ENCODE results near the gene CGRRF1. TPM values are rescaled to one million over a fixed set of nuclear protein-coding genes. Genes with fewer than 3 reads are reported as not detected.

The CGRRF1 gene
- total RNA-seq, 1 donor from 2014 or later: 16.7 TPM

DNA sequence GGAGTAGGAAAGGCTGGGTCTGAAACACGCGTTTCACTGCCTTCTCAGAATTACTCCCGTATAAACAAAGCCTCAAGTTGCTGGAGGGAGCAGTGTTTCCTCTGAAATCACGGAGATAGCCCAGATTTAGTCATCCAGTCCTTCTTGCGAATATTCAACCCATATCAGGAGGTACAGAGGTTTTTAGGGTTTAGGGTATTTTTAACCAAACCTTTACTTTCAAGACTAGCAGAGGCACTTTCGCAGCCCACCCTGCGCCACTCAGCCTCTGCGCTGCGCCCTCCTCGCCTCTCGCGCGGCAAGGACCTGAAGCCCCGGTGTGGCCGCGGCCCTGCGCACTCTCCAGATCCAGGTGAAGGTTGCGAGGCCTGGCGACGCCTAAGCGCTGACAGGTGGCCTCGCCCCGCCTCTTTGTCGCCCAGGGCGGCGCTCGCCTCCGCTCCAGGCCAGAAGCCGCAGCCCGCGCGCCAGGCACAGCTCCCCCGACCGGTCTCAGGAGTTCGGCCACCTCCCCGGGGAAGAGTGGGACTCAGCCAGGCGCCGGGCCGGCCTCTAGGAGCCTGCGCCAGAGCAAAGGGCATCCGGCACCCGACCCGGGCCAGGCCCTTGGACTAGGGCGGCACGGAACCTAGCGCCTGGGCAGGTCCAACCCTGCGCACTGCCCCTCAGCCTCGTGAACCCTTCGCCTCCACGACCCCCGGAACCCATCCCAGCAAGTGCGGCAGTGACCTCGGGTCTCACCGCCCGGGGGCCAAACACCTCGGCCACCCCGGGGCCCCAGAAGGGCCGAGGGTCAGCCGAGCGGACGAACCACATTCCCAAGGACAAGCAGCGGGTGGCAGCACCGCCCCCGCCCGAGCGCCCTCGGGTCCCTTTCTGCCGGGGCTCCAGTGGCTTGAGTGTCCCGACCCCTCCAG lies 55.4 kb downstream of the CGRRF1 start:
- Mint-ChIP-seq H3K4me3 (peak overlapping the region; percentile 87), H3K27me3 (peaks cover 16% of the 10 kb centered on the region), H3K9me3 (no peaks in the 10 kb centered on the region), H3K27ac (peak overlapping the region; percentile 86), H3K4me1 (ENCODE audit: unreplicated experiment) (peaks cover 17% of the 10 kb centered on the region), H3K36me3 (peaks cover 2% of the 10 kb centered on the region)
- TF ChIP-seq, protein P1, sequence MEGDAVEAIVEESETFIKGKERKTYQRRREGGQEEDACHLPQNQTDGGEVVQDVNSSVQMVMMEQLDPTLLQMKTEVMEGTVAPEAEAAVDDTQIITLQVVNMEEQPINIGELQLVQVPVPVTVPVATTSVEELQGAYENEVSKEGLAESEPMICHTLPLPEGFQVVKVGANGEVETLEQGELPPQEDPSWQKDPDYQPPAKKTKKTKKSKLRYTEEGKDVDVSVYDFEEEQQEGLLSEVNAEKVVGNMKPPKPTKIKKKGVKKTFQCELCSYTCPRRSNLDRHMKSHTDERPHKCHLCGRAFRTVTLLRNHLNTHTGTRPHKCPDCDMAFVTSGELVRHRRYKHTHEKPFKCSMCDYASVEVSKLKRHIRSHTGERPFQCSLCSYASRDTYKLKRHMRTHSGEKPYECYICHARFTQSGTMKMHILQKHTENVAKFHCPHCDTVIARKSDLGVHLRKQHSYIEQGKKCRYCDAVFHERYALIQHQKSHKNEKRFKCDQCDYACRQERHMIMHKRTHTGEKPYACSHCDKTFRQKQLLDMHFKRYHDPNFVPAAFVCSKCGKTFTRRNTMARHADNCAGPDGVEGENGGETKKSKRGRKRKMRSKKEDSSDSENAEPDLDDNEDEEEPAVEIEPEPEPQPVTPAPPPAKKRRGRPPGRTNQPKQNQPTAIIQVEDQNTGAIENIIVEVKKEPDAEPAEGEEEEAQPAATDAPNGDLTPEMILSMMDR (conservative IDR thresholded peaks at IDR 0.05): peak; percentile 41
- peak; percentile 80 for DNase-seq (ENCODE audit: extremely low spot score, unreplicated experiment)

DNA sequence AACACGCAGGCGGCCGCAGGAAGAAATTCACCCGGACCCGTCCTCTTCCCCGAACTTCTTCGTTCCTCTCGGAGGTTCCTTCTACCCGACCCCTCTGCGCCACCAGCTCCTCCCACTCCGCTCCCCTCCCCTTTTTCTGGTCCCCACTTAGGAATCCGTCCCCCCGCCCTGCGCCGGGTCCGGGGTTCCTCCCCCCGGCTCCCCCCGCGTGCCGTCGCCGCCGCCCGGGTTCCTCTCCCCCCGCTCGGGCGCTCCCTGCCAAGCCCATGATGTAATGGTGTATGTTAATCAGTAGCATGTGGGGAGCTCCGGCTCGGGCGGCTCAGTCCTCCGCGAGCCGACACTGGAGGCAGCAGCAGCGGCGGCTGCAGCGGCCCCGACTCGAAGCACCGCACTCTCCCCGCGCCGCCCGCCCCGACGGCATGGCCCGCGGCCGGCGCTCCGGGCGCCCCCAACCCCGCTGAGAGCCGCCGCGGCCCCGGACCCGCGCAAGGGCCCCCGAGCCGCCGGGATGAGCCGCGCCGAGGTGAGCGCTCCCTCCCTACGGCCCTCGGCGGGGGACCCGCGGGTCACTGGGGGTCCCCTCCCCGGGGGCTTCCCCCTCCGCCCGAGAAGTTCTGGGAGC lies 56.2 kb downstream of the CGRRF1 start:
- H3K27me3 Mint-ChIP-seq: peaks cover 13% of the 10 kb centered on the region
- H3K9me3 Mint-ChIP-seq: no peaks in the 10 kb centered on the region
- peak overlapping the region; percentile 87 for H3K4me3 Mint-ChIP-seq
- H3K4me1 Mint-ChIP-seq (ENCODE audit: unreplicated experiment): peaks cover 21% of the 10 kb centered on the region
- H3K36me3 Mint-ChIP-seq: peaks cover 4% of the 10 kb centered on the region
- DNase-seq (ENCODE audit: extremely low spot score, unreplicated experiment): peak; percentile 91
- H3K27ac Mint-ChIP-seq: peak overlapping the region; percentile 86
- TF ChIP-seq, protein P1 (conservative IDR thresholded peaks at IDR 0.05): no peak

DNA sequence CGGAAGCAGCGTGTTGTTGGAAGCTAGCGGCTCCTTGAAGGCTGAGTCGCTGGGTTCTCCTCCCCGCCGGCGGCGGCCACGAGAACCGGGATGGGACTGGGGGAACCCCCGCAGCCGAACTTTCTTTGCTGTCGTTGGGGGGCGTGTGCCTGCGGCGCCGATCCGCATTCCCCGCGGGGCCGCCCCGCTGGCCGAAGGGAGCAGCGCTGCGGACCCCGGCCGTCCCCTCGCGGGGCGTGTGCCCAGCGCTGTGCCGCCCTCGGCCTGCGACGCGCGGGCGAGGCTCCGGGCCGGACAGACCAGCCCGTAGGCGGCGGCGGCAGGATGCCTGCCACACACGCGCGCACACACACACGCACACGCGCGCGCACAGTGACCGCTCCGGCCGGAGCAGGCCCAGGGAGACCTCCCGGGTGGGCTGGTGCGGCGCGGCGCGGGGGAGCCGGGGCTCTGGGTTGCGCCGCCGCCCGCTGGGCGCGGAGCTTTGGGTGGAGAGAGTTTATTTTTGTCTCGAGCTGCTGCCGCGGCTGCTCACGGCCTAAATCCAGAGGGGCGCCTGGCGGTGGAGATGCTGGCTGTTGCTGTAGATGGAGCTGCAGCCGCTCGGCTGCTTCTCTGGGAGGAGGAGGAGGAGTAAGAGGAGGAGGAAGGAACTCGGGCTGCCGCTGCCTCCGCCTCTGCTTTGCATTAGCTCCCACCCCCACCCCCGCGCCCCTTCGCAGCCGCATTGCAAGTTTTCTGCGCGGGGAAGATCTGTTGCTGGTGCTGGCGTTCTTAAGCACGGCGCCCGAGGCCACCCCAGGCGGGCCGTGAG lies 56.9 kb downstream of the CGRRF1 start, which contains the start of gene SAMD4A:
TSS of gene SAMD4A (plus strand) at position 719 of the 814 bp plus-strand sequence. CDS start 789 bp downstream, outside the sequence.
- Mint-ChIP-seq H3K4me3 (peak within 1 kb of the TSS; percentile 98), H3K27me3 (peaks cover 13% of the 10 kb centered on the region), H3K27ac (peak within 1 kb of the TSS; percentile 96), H3K4me1 (ENCODE audit: unreplicated experiment) (peaks cover 21% of the 10 kb centered on the region), H3K9me3 (no peaks in the 10 kb centered on the region), H3K36me3 (peaks cover 4% of the 10 kb centered on the region)
- peak; percentile 79 for DNase-seq (ENCODE audit: extremely low spot score, unreplicated experiment)
- TF ChIP-seq, protein P1 (conservative IDR thresholded peaks at IDR 0.05): peak; percentile 66

DNA sequence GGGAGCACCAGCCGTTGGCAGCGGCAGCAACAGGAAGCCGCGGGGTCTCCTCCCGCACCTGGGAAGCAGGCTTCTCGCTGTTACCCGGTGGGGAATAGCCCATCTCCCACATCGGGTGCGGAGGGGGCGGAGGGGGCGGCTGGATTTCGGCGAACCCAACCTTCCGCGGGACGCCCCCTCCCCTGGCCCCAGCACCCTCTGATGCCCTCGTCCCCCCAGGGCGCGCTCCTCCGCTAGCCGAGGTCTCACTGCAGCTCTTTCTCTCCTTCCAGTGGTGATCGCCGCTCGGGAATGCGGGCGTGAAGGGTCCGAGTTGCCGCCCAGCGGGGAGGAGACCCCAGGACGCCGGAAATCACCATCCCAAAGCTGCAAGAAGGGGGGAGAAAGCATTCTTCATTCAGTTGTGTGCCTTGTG lies 57.5 kb downstream of the CGRRF1 start:
- H3K27ac Mint-ChIP-seq: peak overlapping the region; percentile 96
- peaks cover 12% of the 10 kb centered on the region for H3K27me3 Mint-ChIP-seq
- TF ChIP-seq, protein P1 (conservative IDR thresholded peaks at IDR 0.05): no peak
- peak; percentile 74 for DNase-seq (ENCODE audit: extremely low spot score, unreplicated experiment)
- H3K4me1 Mint-ChIP-seq (ENCODE audit: unreplicated experiment): peaks cover 21% of the 10 kb centered on the region
- peaks cover 9% of the 10 kb centered on the region for H3K36me3 Mint-ChIP-seq
- H3K9me3 Mint-ChIP-seq: peaks cover 2% of the 10 kb centered on the region
- peak overlapping the region; percentile 98 for H3K4me3 Mint-ChIP-seq
